KG1 (cell line): ENCODE measurements around the gene C2orf72.
A peak's percentile ranks its signal among the peaks of the same experiment; 100 is the strongest.
"Not testable (repeated sequence)": the region's sequence is repeated elsewhere in the genome, so short reads cannot be mapped to it uniquely, and the experiment has no call there.

ENCODE experiments used
- DNase-seq: peaks from one replicate; lab custom pipeline; 2025; lab: John Stamatoyannopoulos, UW

Gene C2orf72

DNA sequence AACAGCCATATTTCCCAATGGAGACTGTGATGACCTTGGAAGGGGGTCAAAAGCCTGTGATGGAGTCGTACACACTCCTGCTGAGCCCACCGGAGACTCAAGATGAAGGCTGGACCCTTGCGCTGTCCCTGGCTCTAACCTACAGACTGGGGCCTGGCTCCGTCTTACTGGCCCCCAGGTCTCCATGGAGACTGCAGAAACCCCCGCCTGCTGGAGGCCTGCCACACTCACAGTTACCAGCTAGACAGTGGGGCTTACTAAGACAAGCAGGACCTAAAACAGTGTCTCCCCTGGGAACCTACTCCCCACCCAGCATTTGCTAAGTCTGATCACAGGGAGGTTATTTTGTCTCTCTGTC, 9.6 kb downstream of the C2orf72 start:
- no peak for DNase-seq

DNA sequence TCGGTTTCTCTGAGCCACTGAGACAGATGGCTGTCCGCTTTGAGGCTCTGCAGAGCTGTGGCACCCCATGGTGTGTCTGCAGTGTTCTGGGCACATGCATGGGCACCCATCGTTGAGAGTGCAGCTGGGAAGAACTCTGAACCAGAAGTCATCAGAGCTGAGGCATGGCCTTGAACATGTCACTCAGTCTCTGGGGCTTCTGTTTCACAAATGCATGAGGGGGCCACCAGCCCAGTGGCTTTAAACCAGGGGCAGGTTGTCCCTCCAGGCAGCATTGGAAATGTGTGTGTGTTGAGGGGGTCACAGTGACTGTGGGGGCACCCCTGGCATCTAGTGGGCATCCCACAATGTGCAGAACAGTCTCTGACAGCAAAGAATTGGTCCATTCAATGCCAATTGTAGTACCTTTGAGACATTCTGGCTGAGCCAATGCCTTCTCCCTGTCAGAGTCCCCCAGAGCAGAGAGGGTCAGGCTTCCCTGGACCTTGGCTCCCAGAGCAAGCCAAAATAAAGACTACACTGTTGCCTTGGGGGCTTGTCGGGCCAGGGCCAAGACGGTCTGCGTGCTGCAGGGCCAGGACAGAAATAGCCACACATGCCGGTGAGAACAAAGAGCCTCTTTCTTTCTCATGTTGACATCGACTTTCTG, 10.1 kb downstream of the C2orf72 start:
- no peak for DNase-seq

DNA sequence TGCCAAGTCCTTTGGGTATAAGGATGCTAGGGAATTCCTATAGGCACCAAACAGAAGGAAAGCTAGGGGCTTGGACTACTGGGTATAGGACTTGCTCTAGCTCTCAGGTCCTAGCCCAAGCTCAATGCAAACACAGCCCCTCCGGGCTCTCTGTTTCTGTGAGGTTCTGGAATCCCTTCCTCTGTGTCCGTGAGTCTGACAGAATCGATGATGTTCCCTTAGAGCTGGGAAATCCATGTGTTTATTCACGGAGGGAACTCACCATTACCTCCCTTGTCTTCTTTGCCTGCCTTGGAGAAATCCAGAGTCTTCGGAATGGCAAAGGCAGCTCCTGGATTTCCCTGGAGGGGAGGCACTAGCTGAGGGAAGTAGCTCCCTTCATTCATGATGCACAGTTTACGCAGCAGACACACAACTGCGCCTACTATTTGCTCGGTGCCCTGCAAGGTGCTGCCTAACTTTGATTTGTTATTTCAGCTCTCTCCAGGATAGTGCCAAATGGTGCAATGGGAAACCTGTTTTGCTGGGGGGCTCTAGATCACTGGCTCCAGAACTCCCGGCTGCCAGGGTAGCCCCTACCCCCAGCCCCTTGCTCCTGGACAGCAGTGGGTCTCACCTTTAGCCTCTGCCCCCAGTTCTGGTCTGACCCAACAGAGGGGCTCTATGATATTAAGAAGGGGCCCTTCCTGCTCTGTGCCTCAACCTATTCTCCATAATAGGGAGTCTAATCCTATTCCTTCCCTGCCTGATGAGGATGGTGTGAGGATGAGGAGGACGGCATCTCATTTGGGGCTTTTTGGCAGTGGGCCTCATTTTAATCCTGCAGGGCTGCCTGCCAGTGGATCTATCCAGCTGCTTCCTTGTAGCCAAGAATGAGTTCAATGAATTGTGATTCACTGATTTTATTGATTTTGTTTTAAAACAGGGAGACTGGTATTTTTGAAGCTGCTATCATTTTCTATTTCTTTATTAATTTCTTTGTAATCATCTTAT, 10.9 kb downstream of the C2orf72 start:
- DNase-seq, result no peak

DNA sequence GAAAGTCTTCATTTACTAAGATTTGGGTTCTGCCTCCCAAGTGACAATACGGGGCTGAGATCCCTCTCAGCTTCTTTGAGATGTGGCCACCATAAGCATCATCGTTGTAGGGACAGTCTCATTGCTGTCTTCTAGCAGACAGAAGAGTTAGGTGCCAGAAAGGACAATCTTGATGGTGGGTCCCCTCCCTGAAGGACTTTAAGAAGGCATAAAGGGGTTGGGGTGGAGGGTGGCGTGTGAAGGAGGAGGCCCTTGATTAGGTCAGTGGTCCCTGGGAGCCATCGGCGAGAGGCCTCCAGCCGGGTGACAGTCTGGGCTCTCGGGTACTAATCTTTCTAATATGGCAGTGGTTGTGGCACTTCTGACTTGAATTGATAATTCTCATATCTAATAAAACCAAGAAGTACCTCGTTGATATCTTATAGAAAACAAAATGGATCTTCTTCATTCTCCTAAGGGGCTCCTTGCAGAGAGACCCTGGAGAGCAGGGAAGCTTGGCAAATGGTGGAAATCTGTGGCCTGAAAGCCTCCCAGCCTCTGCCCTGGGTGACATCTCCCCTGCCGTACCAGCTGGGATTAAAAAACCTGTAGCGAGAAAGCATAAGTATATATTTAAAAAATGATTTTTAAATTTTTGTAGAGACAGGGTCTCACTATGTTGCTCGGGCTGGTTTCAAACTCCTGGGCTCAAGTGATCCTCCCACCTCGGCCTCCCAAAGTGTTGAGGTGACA, 12.1 kb downstream of the C2orf72 start:
- no peak for DNase-seq

DNA sequence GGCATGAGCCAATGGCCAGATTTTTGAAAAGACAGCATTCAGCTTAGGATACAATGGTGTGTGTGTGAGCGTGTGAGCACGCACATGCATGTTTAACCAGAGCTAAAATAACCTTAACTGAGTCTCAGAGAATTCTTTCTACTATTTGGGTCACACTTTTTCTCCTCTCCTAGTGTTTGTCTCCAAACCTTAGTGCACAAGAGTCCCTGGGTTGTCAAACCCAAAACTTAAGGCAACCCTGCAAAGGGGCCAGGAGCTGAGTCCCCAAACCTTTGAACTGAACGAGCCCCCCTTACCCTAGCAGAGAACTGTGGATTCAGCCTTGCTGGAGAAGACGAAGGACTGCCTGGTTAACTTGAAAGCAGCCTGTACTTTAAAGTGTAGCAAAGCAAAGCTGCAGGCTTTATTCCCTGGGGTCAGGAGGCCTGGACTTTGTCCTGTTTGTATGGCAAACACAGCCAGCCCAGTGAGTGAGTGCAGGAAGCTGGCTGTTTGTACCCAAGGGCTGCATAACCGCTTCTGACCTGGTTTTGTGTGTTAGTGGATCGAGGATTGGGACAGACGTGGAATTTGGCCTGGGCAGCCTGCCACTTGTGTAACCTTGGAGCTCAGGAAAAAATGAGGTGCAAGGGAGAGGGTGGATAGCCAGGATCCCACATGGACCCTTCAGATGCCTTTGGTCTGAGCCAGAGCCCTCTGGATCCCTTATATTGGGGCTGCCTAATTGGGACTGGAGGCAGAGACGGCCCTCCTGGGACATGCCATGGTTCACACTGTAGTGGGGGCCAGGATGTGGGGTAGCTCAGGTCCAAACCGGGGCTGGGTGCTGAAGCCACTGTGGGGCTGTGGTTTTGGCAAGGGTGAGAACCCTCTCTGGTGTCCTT, 12.9 kb downstream of the C2orf72 start:
- DNase-seq, result no peak

DNA sequence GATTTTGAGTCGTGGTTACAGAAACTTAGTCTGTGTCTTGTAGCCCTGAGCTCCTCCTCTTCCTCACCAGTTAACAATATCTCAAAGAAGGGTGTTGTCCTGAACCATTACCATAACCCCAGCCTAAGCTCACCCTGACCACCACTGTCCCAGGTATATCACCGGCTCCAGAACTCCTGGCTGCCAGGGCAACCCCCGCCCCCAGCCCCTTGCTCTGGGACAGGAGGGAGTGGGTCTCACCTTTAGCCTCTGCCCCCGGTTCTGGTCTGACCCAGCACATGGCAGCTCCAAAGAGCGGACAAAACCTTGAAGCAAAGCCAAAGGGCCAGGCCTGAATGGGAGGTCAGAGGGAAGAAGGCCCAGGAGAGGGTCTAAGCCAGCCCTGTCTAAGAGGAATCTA, 13.8 kb downstream of the C2orf72 start:
- no peak for DNase-seq

DNA sequence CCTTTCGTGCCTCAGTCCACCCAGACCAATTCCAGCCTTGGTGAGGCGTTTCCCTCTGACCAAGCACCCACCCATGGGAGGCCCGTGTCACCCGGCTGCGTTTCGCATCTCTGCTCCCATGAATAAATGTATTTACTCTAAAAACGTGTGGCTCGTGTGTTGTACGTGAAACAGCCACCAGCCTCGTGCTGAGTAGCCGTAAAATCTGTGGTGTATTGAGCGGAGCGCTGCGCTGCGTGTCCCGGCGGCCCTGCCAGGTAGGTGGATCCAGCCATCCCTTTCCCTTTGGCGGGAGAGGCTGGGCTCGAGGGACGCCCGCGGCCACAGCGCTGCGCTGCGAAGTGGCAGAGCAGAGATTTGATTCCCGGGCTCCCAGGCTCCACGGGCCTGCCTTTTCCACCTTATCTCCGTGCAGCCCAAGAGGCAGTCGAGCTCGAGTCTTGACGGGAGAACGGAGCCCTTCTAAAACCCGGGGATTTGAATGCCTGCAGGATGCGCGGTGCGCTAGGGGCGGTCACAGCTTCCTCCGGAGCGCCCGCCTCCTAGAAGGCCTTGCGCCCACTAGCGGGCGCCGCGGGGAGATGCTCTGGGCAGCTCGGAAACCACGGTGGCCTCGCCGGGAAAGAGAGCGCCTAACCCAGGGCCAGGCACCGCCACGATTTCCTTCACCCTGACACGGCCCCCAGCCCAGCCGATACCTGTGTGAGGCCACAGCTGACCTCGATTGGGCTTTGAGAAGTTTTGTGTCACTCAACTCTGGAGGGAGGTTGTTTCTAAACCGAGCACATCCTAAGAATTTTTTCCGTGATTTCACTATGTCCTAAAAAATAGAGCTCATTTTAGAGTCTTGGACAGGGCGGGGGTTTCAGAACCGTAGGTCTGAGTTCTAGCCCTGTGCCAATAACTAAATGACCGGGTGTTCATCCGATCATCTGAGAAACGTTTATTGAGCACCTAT, 15.4 kb downstream of the C2orf72 start:
- DNase-seq, result peak; percentile 43

DNA sequence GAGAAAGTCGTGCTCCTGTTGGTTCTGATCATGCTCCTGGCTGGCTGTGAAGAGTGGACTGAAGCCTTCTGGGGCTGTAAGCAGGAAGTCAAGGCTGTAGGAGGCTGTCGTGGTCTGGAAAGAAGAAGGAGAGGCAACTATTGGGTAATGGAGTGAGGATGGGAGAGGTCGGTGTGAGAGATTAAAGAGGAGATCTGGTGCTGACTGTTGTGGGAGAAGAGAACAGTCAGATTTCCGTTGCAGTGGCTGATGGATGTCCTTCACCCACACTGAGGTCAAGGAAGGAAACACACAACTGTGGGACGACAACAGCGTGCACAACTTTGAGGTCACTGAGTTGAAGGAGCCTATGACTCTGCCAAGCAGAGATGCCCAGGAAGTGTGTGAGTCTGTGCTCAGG, 16.5 kb downstream of the C2orf72 start:
- no peak for DNase-seq

DNA sequence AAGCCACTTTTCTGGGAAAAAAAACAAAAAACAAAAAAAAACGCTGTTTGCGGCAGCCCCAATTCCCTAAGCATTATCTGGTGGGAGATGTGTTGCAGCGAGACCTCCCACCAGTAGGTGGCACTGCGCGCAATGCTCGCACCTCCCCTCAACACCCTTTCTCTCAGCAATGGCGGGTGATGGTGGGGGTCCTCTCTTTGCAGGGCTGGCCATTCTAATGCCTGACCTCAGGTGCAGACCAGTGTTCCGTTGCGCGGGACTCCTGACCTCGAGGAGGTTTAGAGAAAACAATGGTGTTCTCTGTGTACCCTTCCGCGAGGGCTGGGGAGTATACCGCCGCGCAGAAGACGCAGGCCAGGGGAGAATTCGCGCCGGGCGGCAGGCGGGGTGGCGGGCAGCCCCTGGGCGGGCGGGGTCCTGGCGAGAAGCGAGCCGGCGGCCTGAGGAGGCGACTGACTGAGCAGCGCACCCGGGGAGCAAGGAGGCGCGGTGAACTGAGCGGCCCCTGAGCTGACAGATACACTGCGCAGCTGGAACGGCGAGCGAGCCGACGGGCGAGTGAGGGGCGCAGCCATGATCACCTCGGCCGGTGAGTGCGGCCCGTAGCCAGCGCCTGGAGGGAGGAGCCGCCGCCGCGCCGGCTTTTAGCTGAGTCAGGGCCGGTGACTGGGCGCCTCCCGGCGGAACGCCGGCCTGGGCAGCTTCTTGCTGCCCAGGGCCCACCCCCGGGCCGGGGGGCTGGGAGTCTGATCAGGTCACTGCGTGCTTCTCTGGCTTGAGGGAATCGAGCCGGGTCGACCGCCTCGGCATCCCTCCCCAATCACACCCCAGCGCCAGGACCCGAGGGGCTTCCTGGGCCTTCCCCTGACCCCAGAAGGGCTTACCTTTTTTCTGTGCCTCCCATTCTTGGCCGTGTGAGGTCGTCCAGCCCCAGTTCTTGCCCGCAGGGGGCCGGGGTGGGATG, 19.4 kb downstream of the C2orf72 start, which contains the start of gene PSMD1:
Gene PSMD1 (plus strand): TSS at position 415 of the 964 bp plus-strand sequence. CDS start 159 bp downstream, at position 574.
- peak; percentile 88 for DNase-seq

DNA sequence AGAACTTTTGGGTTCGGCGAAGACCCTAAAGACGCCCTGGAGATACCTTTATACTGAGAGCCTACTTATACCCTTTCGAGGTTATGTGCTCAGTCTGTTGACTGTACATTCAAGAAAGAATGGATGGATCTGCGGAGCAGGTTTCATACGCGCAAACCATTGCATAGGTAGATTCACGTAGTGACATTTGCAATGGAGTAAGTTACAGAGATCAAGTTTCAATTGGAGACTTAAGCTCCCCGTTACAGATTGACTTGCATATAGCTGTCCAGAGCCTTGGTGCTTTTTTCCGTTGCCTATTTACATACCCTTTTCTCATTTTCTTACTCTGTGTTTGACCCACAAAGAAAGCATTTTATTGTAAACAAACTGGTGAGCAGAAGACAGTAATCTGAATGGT, 20.3 kb downstream of the C2orf72 start:
- DNase-seq, result no peak

DNA sequence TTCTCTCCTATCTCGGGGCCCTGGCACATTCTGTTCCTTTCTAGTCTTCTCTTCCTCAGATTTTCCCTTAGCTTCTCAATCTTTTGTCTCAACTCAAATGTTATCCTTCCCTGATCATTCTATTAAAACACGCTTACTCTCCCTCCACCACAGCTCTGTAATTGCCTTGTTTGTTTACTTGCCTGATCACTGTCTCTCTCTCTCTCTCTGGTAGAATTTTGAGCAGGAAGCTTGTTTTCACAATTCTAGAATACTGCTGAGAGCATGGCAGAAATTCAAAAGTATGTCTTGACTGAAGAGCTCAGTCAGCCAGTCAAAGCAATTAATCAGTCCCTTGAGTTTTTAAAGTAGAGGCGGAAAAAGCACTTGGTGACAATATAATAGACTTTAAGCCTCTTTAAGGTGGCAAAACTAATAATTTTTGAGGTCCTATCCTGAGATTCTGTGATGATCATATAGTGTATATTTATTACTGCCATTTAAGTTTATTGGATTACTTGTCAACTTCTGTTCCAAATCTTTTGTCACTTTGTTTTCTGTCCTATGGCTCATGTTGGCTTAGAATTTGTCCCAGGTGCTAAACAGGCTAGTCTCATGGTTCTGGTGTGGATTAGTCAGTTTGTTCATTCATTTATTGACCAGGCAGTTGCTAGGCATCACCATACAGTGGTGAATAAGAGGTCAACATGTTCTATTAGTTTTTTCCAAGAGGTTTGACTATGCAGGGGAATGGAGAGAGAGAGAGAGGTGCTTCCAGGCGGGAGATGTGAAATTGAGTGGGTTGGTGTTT, 21.6 kb downstream of the C2orf72 start:
- no peak for DNase-seq

DNA sequence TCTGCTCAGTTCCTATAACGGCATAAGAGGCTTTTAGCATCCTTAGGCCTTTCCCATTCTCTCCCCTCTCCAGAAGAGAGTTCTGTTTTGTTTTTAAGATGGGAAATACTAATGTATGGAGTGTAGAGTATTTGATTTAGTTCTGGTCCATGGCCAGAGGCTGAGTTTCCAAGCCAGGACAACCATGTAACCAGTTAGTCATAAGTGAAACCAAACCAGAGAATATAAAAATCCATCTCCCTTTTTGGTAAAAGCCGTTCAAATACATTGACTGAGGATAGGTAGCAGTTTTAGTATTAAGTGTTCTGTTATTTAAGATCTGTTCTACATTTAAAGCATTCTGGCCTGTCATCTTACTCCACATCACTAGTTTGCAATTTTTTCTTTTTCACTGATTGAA, 22.4 kb downstream of the C2orf72 start:
- no peak for DNase-seq

DNA sequence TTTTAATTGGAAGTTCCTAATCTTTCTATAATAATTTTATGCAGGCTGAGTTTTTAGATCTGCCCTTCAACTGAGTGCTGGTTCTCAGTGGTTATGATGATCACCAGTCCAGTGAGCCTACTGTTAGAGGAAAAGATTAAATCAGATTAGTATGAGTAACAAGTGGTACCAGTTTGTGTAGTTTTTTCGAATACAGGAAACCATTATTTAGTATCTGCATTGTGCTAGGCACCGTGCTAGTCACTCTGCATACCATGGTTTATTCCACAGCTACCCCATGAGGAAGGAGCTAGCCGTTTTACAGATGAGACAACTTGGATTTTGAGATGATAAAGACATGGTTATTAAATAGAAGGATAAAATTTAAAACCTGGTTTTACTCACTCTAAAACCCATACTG, 25.5 kb downstream of the C2orf72 start:
- no peak for DNase-seq

DNA sequence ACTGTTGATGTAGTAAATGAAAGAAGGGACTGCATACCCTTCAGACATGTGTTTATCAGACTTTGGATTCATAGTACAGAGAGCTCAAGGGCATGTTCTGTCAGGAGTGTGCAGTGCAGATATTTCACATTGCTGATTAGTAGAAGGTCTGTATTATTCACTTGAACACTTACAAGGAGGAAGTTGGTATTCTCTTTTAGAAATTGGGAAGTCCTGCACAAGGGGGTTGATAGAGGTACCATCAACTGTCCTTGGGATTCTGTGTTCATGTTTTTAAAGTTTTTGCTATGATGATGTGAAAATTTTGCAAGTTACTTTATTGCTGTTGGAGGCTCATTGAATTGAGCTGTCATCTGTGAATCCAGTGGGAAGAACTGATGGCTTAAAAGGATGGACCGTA, 26.0 kb downstream of the C2orf72 start:
- DNase-seq, result no peak

DNA sequence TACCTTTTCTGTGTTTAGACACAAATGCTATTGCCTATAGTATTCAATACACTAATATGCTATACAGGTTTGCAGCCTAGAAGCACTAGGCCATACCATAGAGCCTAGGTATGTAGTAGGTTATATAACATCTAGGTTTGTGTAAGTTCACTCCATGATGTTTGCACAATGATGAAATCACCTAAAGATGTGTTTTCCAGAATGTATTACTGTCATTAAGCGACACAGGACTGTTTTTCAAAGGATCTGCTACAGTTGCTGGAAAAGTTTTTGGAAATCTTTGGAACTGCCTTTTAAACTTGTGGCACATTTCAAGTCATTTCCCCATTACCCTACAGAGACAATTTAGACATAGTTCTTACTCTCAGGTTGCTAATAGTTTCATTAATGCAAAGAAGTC, 28.6 kb downstream of the C2orf72 start:
- no peak for DNase-seq

DNA sequence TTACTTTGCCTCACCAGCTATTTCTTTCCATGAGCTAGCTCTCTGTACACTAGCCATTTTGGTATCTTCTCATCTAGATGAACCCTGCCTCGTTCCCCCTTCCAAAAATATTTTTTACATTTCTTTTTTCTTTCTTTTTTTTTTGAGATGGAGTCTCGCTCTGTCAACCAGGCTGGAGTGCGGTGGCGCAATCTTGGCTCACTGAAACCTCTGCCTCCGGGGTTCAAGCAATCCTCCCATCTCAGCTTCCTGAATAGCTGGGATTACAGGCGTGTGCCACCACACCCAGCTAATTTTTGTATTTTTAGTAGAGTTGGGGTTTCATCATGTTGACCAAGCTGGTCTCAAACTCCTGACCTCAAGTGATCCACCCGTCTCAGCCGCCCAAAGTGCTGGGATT, 30.2 kb downstream of the C2orf72 start:
- not testable (repeated sequence) for DNase-seq

DNA sequence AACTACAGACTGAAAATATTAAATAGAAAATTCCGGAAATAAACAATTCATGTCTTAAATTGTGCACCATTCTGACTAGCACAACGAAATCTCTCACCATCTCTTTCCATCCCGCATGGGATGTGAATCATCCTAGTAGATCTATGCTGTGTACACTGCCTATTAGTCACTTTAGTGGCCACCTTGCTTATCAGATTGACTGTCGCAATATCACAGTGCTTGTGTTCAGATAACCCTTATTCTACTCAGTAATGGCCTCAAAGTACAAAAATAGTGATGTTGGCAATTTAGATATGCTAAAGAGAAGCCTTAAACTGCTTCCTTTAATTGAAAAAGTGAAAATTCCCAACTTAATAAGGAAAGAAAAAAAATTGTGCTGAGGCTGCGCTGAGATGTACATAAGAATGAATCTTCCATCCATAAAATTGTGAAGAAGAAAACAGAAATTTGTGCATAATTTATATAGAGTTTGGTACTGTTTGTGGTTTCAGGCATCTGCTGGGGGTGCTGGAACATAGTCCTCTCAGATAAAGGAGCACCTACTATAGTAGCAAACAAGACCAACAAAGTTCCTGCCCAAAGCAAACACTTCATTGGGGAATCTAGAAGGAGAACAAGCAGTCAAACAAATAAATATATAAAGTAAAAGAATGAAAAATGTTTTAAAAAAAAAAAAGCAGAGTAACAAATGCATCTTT, 31.4 kb downstream of the C2orf72 start:
- DNase-seq, result no peak
